Ishikawa (cell line): Measurements from ENCODE around the gene CIAPIN1.

Source experiments
- CEBPB ChIP-seq: IDR thresholded peaks from 2 replicates; pipeline ENCODE4 v1.6.1; 2012
- CREB1 ChIP-seq: IDR thresholded peaks from 2 replicates; pipeline ENCODE4 v1.6.1; 2012; ENCODE audit warnings: low read depth
- EGR1 ChIP-seq: IDR thresholded peaks from 2 replicates; pipeline ENCODE4 v1.6.1; 2012
- EP300 ChIP-seq: IDR thresholded peaks from 2 replicates; pipeline ENCODE4 v1.6.1; 2012; ENCODE audit warnings: borderline replicate concordance
- FOXM1 ChIP-seq: IDR thresholded peaks from 2 replicates; pipeline ENCODE4 v1.6.1; 2012; ENCODE audit warnings: low read depth, borderline replicate concordance
- MAX ChIP-seq: IDR thresholded peaks from 2 replicates; pipeline ENCODE4 v1.6.1; 2012
- NFIC ChIP-seq: IDR thresholded peaks from 2 replicates; pipeline ENCODE4 v1.6.1; 2012
- RAD21 ChIP-seq: IDR thresholded peaks from 2 replicates; pipeline ENCODE4 v1.6.1; 2012; ENCODE audit warnings: low read depth
- TAF1 ChIP-seq: IDR thresholded peaks from 2 replicates; pipeline ENCODE4 v1.6.1; 2012; ENCODE audit warnings: low read depth, mild to moderate bottlenecking
- TCF12 ChIP-seq: IDR thresholded peaks from 2 replicates; pipeline ENCODE4 v1.6.1; 2012; ENCODE audit warnings: low read depth
- TEAD4 ChIP-seq: IDR thresholded peaks from 2 replicates; pipeline ENCODE4 v1.6.1; 2012
- USF1 ChIP-seq: IDR thresholded peaks from 2 replicates; pipeline ENCODE4 v1.6.1; 2012
- YY1 ChIP-seq: IDR thresholded peaks from 2 replicates; pipeline ENCODE4 v1.6.1; 2012; ENCODE audit warnings: low read depth
- ZBTB7A ChIP-seq: IDR thresholded peaks from 2 replicates; pipeline ENCODE4 v1.6.1; 2012; ENCODE audit warnings: low read depth
- TF ChIP-seq, protein P1 (sequence below): IDR thresholded peaks from 2 replicates; pipeline ENCODE4 v1.6.1; 2012; ENCODE audit warnings: low read depth, mild to moderate bottlenecking

CIAPIN1 gene

GRCh38 chr16:57446531-57447185 is 527 bp downstream of the CIAPIN1 start:
- TF ChIP-seq TEAD4 (no peak), ZBTB7A (no peak), YY1 (no peak), EP300 (no peak), TCF12 (no peak), NFIC (no peak), CEBPB (no peak), FOXM1 (no peak), MAX (no peak), TAF1 (no peak), USF1 (no peak)
- TF ChIP-seq, protein P1, sequence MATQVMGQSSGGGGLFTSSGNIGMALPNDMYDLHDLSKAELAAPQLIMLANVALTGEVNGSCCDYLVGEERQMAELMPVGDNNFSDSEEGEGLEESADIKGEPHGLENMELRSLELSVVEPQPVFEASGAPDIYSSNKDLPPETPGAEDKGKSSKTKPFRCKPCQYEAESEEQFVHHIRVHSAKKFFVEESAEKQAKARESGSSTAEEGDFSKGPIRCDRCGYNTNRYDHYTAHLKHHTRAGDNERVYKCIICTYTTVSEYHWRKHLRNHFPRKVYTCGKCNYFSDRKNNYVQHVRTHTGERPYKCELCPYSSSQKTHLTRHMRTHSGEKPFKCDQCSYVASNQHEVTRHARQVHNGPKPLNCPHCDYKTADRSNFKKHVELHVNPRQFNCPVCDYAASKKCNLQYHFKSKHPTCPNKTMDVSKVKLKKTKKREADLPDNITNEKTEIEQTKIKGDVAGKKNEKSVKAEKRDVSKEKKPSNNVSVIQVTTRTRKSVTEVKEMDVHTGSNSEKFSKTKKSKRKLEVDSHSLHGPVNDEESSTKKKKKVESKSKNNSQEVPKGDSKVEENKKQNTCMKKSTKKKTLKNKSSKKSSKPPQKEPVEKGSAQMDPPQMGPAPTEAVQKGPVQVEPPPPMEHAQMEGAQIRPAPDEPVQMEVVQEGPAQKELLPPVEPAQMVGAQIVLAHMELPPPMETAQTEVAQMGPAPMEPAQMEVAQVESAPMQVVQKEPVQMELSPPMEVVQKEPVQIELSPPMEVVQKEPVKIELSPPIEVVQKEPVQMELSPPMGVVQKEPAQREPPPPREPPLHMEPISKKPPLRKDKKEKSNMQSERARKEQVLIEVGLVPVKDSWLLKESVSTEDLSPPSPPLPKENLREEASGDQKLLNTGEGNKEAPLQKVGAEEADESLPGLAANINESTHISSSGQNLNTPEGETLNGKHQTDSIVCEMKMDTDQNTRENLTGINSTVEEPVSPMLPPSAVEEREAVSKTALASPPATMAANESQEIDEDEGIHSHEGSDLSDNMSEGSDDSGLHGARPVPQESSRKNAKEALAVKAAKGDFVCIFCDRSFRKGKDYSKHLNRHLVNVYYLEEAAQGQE = no peak

- no peak for TF ChIP-seq MAX
- no peak for TF ChIP-seq EGR1
- TF ChIP-seq CEBPB = no peak
- TF ChIP-seq, protein P1 = no peak
- TF ChIP-seq RAD21 = no peak
- TF ChIP-seq YY1 = no peak
- no peak for TF ChIP-seq ZBTB7A
- TF ChIP-seq NFIC = no peak
Measured at GRCh38 chr16:57445510-57445909, 1.7 kb downstream of the CIAPIN1 start.

DNA sequence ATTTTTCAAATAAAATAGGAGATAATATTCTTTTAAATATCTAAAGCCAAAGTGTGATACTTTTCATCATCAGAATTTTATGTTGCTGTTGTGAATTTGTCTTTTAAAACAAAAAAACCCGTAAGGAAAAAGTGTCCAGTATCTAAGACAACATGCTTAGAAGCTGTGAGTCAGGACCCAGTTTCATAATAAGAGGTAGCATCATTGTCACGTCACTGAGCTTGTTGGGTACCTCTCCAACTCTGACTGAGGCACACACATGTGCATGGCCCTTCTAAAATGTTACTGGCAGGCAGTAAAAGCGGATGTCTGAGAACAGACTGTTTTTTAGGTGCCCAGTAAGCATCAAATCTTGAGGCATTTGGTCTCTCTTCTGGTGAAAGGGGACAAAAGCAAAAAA is 2.5 kb downstream of the CIAPIN1 start:
- TF ChIP-seq USF1 = no peak
- TF ChIP-seq CEBPB = no peak
- TF ChIP-seq RAD21 = no peak
- TF ChIP-seq ZBTB7A = no peak
- TF ChIP-seq EGR1 = no peak
- no peak for TF ChIP-seq YY1
- no peak for TF ChIP-seq TAF1
- no peak for TF ChIP-seq NFIC
- TF ChIP-seq MAX = no peak
- no peak for TF ChIP-seq FOXM1
- no peak for TF ChIP-seq TCF12

- TF ChIP-seq TAF1 (no peak), TEAD4 (no peak), CREB1 (no peak), FOXM1 (no peak), EP300 (no peak), EGR1 (no peak), TCF12 (no peak), ZBTB7A (no peak), USF1 (no peak), NFIC (no peak), RAD21 (no peak), YY1 (no peak), MAX (no peak), CEBPB (no peak)
- TF ChIP-seq, protein P1 = no peak
Measured at GRCh38 chr16:57435838-57436237, 11.3 kb downstream of the CIAPIN1 start.
